ENCODE results near the gene HAPLN1.

Gene HAPLN1

GRCh38 chr5:83633285-83633684 lies 87.4 kb downstream of the HAPLN1 start:
- no peak for DNase-seq

DNA sequence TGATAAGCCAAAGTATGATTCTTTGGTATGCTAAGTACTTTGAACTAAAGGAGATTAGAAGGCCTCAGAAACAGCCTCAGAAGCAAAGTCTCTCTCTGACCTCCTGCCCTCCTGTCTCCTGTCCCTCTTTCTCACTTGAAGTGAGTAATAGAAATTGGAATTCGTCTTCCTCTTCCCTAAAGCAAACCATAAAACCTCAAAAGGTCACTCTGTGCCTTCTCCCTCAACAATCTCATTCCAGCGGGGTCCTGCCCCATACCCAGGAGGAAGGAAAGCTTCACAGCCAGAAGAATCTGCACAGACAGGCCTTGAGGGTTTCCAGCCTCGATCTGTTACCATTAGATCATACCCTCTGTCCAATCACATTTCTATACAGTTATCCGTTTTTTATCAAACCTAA lies 87.8 kb downstream of the HAPLN1 start:
- no peak for DNase-seq

GRCh38 chr5:83628360-83628759 lies 92.3 kb downstream of the HAPLN1 start:
- no peak for DNase-seq

DNA sequence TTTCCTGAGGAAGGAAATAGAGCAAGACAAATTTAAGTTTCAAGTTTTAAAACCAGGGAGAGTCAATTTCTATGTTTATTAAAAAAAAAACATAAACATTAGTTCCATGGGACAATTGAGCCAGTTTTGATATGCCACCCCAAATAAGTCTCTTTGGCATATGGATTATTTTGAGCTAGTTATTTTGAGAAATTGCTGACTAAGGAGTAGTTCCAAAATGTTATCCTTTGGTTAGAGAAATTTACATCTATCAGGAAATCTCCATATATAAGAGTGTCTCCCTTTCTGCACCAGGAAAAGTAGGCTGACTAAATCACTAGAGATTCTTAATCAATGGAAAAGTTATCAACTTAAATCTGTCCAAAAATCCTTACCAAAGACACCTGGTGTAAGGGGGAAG lies 105.8 kb downstream of the HAPLN1 start:
- no peak for DNase-seq

- DNase-seq = peak; percentile 79
These were observed 112.5 kb downstream of the HAPLN1 start for GRCh38 chr5:83608122-83608521.

DNA sequence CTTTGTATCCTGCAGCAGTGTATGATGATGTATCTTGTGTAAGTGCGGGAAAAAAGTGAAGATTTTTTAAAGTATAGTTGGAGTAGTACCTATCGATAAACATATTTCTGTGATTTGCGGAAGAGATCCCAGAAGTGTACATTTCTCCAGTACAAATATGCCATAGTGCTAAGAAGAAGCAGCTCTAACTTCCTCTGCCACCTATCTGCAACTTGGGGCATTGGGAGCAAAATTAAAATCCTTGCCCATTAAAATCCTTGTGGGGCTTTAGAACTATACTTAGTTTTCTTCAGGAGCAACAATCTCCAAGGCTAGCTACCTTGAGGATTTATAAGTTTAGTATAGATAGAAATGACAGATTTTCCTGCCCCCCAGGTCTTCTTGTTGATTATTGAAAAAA lies 125.4 kb downstream of the HAPLN1 start:
- no peak for DNase-seq

GRCh38 chr5:83590966-83591365 lies 129.7 kb downstream of the HAPLN1 start:
- no peak for DNase-seq

DNA sequence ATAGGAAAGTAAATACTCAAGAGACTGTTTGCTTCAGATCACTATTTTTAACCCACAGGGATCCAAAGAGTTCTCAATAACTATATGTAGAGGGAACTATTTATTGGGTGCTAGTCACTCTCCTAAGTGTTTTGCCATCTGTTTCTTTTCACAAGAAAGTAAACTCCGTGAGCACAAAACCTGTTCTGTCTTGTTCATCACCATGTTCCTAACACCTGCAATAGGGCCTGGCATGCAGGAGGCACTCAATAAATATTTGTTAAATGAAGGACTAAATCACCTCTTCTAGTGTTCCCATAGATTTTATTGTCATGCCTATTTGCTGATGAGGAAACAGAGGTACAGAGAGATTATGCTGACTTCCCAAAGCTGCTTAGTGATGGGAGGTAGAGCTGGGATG lies 130.9 kb downstream of the HAPLN1 start:
- DNase-seq = no peak
